GM19238 (cell line): ENCODE measurements around the gene TMEM121.

Experiments
- DNase-seq: peaks from one replicate; pipeline ENCODE4 v3.0.0; 2011; ENCODE audit warnings: low spot score; ENCODE audit not compliant: insufficient read length

The TMEM121 gene

GRCh38 chr14:105497671-105498429 lies 28.5 kb upstream of the TMEM121 start:
- DNase-seq, result no peak

- DNase-seq, result no peak
Measured at GRCh38 chr14:105498430-105499255, 27.7 kb upstream of the TMEM121 start.

- no peak for DNase-seq
Measured at GRCh38 chr14:105499256-105500035, 26.9 kb upstream of the TMEM121 start.

- no peak for DNase-seq
Measured at GRCh38 chr14:105500036-105500725, 26.2 kb upstream of the TMEM121 start.

GRCh38 chr14:105500726-105501101 lies 25.7 kb upstream of the TMEM121 start:
- no peak for DNase-seq

GRCh38 chr14:105501504-105502291 lies 24.7 kb upstream of the TMEM121 start:
- no peak for DNase-seq

GRCh38 chr14:105502446-105503295 lies 23.7 kb upstream of the TMEM121 start:
- DNase-seq, result no peak

GRCh38 chr14:105503296-105503640 lies 23.1 kb upstream of the TMEM121 start:
- no peak for DNase-seq

- DNase-seq, result no peak
Measured at GRCh38 chr14:105503935-105504692, 22.3 kb upstream of the TMEM121 start.

- DNase-seq, result no peak
Measured at GRCh38 chr14:105505101-105505500, 21.3 kb upstream of the TMEM121 start.

GRCh38 chr14:105507247-105507646 lies 19.1 kb upstream of the TMEM121 start:
- no peak for DNase-seq

GRCh38 chr14:105508069-105508468 lies 18.3 kb upstream of the TMEM121 start:
- DNase-seq, result no peak

GRCh38 chr14:105508601-105509000 lies 17.8 kb upstream of the TMEM121 start:
- no peak for DNase-seq

GRCh38 chr14:105517096-105517495 lies 9.3 kb upstream of the TMEM121 start:
- DNase-seq, result no peak

- DNase-seq, result no peak
Measured at GRCh38 chr14:105519946-105520698, 6.3 kb upstream of the TMEM121 start.

GRCh38 chr14:105525326-105525725 lies 1.1 kb upstream of the TMEM121 start:
- DNase-seq, result no peak

GRCh38 chr14:105526776-105527380 lies 495 bp downstream of the TMEM121 start:
- DNase-seq, result no peak

- no peak for DNase-seq
Measured at GRCh38 chr14:105527381-105527825, 1.0 kb downstream of the TMEM121 start.
